ENCODE measurements around the gene LBR.
A peak's percentile ranks its signal among the peaks of the same experiment; 100 is the strongest.

Gene LBR

GRCh38 chr1:225426395-225427234, 1.2 kb downstream of the LBR start:
- POLR2A ChIA-PET, result interaction anchor here (0.6 to 1.7 kb wide), 5 partner anchors 13 to 1108 kb away, joined by 3 to 7 read pairs (median 4); partner anchors contain the start of gene H3-3A
- TF ChIP-seq ZBTB20 (tag by site-specific recombination; IDR thresholded peaks at IDR 0.05) (peak; percentile 76), ZNF350 (tag by site-specific recombination; IDR thresholded peaks at IDR 0.05) (no peak), ZNF280C (tag by site-specific recombination; IDR thresholded peaks at IDR 0.05) (no peak), ZNF791 (tag by site-specific recombination; IDR thresholded peaks at IDR 0.05) (no peak), ZNF324 (tag by site-specific recombination; IDR thresholded peaks at IDR 0.05) (0 out of 2 replicates have a peak, but pooled peaks have one; percentile 76), SCRT1 (tag by site-specific recombination; IDR thresholded peaks at IDR 0.05; ENCODE audit: borderline replicate concordance) (peak; percentile 96), KLF7 (tag by site-specific recombination; IDR thresholded peaks at IDR 0.05; ENCODE audit: borderline replicate concordance) (no peak), ZSCAN4 (tag by site-specific recombination; IDR thresholded peaks at IDR 0.05) (0 out of 2 replicates have a peak, but pooled peaks have one; percentile 7), ZNF366 (tag by site-specific recombination; conservative IDR thresholded peaks at IDR 0.05) (peak; percentile 68), ZNF398 (tag by site-specific recombination; IDR thresholded peaks at IDR 0.05) (no peak; the same call in 1 of the 2 replicates), TRIM28 (IDR thresholded peaks at IDR 0.05; ENCODE audit: borderline replicate concordance, low read length) (peak; percentile 41; the same call in 1 of the 2 replicates), INSM2 (tag by site-specific recombination; IDR thresholded peaks at IDR 0.05) (no peak), ELK4 (IDR thresholded peaks at IDR 0.05; ENCODE audit: borderline replicate concordance, low read depth, low read length) (no peak), ZSCAN30 (tag by site-specific recombination; IDR thresholded peaks at IDR 0.05) (peak; percentile 77), REST (tag by site-specific recombination; IDR thresholded peaks at IDR 0.05) (peak; percentile 76), ZNF513 (tag by site-specific recombination; IDR thresholded peaks at IDR 0.05) (no peak), ZNF670 (tag by site-specific recombination; IDR thresholded peaks at IDR 0.05; ENCODE audit: low read depth) (no peak), ZNF335 (tag by site-specific recombination; conservative IDR thresholded peaks at IDR 0.05) (peak; percentile 96), ZSCAN23 (tag by site-specific recombination; IDR thresholded peaks at IDR 0.05) (no peak), SP7 (tag by site-specific recombination; IDR thresholded peaks at IDR 0.05) (peak; percentile 6), ZBTB48 (tag by site-specific recombination; IDR thresholded peaks at IDR 0.05) (peak; percentile 53; the same call in 1 of the 2 replicates), ZNF24 (tag by site-specific recombination; IDR thresholded peaks at IDR 0.05) (0 out of 2 replicates have a peak, but pooled peaks have one; percentile 11)

More at GRCh38 chr1:225426395-225427234, 1.2 kb downstream of the LBR start:
- no peaks in the 10 kb centered on the region for H3K9me3 ChIP-seq (ENCODE audit: control insufficient read depth, insufficient read depth, low read depth, low read length)
- peaks cover 34% of the 10 kb centered on the region for H3K4me1 ChIP-seq (ENCODE audit: control insufficient read depth, insufficient read depth, low read length)
- CTCF ChIA-PET, result interaction anchor here (0.6 to 4.4 kb wide), 5 partner anchors 9 to 638 kb away, joined by 3 to 16 read pairs (median 3); no protein-coding TSS in a partner anchor
- H3K27ac ChIP-seq (ENCODE audit: extremely low read depth, low read depth, low read length), result peak overlapping the region; percentile 83; the same call in 1 of the 2 replicates
- H3K4me3 ChIP-seq (ENCODE audit: low read depth, low read length), result peak overlapping the region; percentile 90
- H3K36me3 ChIP-seq (ENCODE audit: control insufficient read depth in 2 of 2, insufficient read depth in 1 of 2, low read length in 2 of 2), result peaks cover 5 to 12% of the 10 kb centered on the region in 2 experiments; a peak in 2 of 3 replicates

All from HEK293 (cell line).